NCI-H2196 treated with DMSO at 0.1 percent for 48 hours (cell line): ENCODE measurements around the gene MAP4.
"Not testable (repeated sequence)": the region's sequence is repeated elsewhere in the genome, so short reads cannot be mapped to it uniquely, and the experiment has no call there.

Experiments used
- DNase-seq: peaks from one replicate; lab custom pipeline; 2025; ENCODE audit not compliant: unreplicated experiment; lab: John Stamatoyannopoulos, UW

Gene MAP4

GRCh38 chr3:47849186-47849698 is 167.0 kb downstream of the MAP4 start:
- DNase-seq = no peak

GRCh38 chr3:47848599-47849117 is 167.6 kb downstream of the MAP4 start:
- no peak for DNase-seq

GRCh38 chr3:47847801-47848518 is 168.3 kb downstream of the MAP4 start:
- no peak for DNase-seq

GRCh38 chr3:47847260-47847659 is 169.0 kb downstream of the MAP4 start:
- DNase-seq = no peak

- no peak for DNase-seq
Measured at GRCh38 chr3:47846880-47847248, 169.4 kb downstream of the MAP4 start.

GRCh38 chr3:47846186-47846879 is 169.9 kb downstream of the MAP4 start:
- no peak for DNase-seq

- DNase-seq = no peak
Measured at GRCh38 chr3:47841786-47842349, 174.3 kb downstream of the MAP4 start.

GRCh38 chr3:47838503-47838902 is 177.7 kb downstream of the MAP4 start:
- no peak for DNase-seq

- DNase-seq = no peak
Measured at GRCh38 chr3:47836986-47837385, 179.2 kb downstream of the MAP4 start.

GRCh38 chr3:47829482-47829881 is 186.7 kb downstream of the MAP4 start:
- DNase-seq = not testable (repeated sequence)

GRCh38 chr3:47825590-47825989 is 190.6 kb downstream of the MAP4 start:
- DNase-seq = no peak

- peak; percentile 34 for DNase-seq
Measured at GRCh38 chr3:47824541-47825473, 191.4 kb downstream of the MAP4 start.

- no peak for DNase-seq
Measured at GRCh38 chr3:47817609-47818008, 198.6 kb downstream of the MAP4 start.

- DNase-seq = no peak
Measured at GRCh38 chr3:47813551-47814177, 202.6 kb downstream of the MAP4 start.

GRCh38 chr3:47804577-47804976 is 211.6 kb downstream of the MAP4 start:
- no peak for DNase-seq

- no peak for DNase-seq
Measured at GRCh38 chr3:47803480-47804025, 212.7 kb downstream of the MAP4 start.

GRCh38 chr3:47802734-47803479 is 213.3 kb downstream of the MAP4 start, which contains the start of gene DHX30:
DHX30 (plus strand) TSS chr3:47803138; CDS start chr3:47810684, 7,546 bp downstream.
- DNase-seq = peak; percentile 12
